Stimulated activated CD4-positive, alpha-beta T cell treated with anti-CD3 and anti-CD28 coated beads, TNF-alpha, amount 100 ng/mL, for 24 hours (primary cell): Measurements from ENCODE around the gene IKBKG.
"Not testable (repeated sequence)": the region's sequence is repeated elsewhere in the genome, so short reads cannot be mapped to it uniquely, and the experiment has no call there.

Source experiments
- DNase-seq, 3 experiments: peaks; one replicate each; pipeline ENCODE4 v3.0.0-alpha.2; 2020; ENCODE audit warnings: low read depth in 3 of 3

IKBKG gene

GRCh38 chrX:154602766-154603437 is 55.5 kb downstream of the IKBKG start:
- DNase-seq = no peak

GRCh38 chrX:154603438-154604430 is 56.3 kb downstream of the IKBKG start:
- no peak for DNase-seq

GRCh38 chrX:154605566-154605965 is 58.1 kb downstream of the IKBKG start:
- DNase-seq = no peak

- DNase-seq = no peak
Measured at GRCh38 chrX:154607370-154607769, 60.0 kb downstream of the IKBKG start.

GRCh38 chrX:154607976-154608375 is 60.6 kb downstream of the IKBKG start:
- not testable (repeated sequence) for DNase-seq

GRCh38 chrX:154608823-154609222 is 61.4 kb downstream of the IKBKG start:
- not testable (repeated sequence) for DNase-seq

- not testable (repeated sequence) for DNase-seq
Measured at GRCh38 chrX:154611146-154611545, 63.7 kb downstream of the IKBKG start.

- not testable (repeated sequence) for DNase-seq
Measured at GRCh38 chrX:154613586-154613985, 66.2 kb downstream of the IKBKG start.
